Psoas muscle (tissue), 8 donors: ENCODE measurements around the gene PPP2R2C. TPM values are rescaled to one million over a fixed set of nuclear protein-coding genes. Genes with fewer than 3 reads are reported as not detected.

Experiments used
- ATAC-seq, 4 donors: fragments of 200-7000 bp; cut with Tn5 transposase; one replicate each; pipeline ENCODE4 v1.9.1; 2020; ENCODE audit warnings: moderate library complexity in 3 of 4, mild to moderate bottlenecking in 2 of 4
- DNase-seq, 2 donors: peaks; one replicate each; pipeline ENCODE4 v3.0.0-alpha.2; 2020
- H3K27ac ChIP-seq: fragments of 200-600 bp; one replicate; pipeline ENCODE4 v1.8.0; 2022
- H3K27me3 ChIP-seq, 3 donors: fragments of 200-600 bp in 1 of 3; one replicate each; pipeline versions ENCODE4 v1.6.1 to v1.8.0; 2013 to 2022; ENCODE audit warnings: low read length in 2 of 3, mild to moderate bottlenecking in 2 of 3, moderate library complexity in 1 of 3; ENCODE audit not compliant: insufficient read depth in 3 of 3
- H3K36me3 ChIP-seq, 2 donors: fragments of 200-600 bp in 1 of 2; one replicate each; pipeline versions ENCODE4 v1.6.1 to v1.8.0; 2013 to 2022; ENCODE audit warnings: low read depth in 1 of 2, mild to moderate bottlenecking in 1 of 2, moderate library complexity in 1 of 2; ENCODE audit not compliant: insufficient read depth in 1 of 2
- H3K4me1 ChIP-seq: fragments of 200-600 bp; one replicate; pipeline ENCODE4 v1.8.0; 2022
- H3K4me3 ChIP-seq: fragments of 200-600 bp; one replicate; pipeline ENCODE4 v1.8.0; 2022; ENCODE audit warnings: mild to moderate bottlenecking
- H3K9me3 ChIP-seq: fragments of 200-600 bp; one replicate; pipeline ENCODE4 v1.8.0; 2022
- WGBS, 3 donors: extraction: QIAGEN DNeasy Blood & Tissue Kit; methylation state at CpG; one replicate each; pipeline versions ENCODE4 v1.1.6 to v1.1.7; 2013; 5-methylcytosine and 5-hydroxymethylcytosine counted together
- intact Hi-C, 2 donors: fragments of 100-400 bp; cut with DNase I; formaldehyde crosslinking; loops; one replicate each; pipeline versions ENCODE4 v1.11.0 to v1.14.2; 2022
- polyA plus RNA-seq, 3 donors: library from polyadenylated mRNA; stranded (reverse); fragments of 200-250 nt; gene quantifications; one replicate each; pipeline ENCODE4 v1.2.3, GENCODE V29; 2013
- total RNA-seq, 4 donors: library from RNA; stranded (reverse); fragmentation: NEBNext Ultra II Directional in 2 of 4; extraction: Animal tissue kit (Norgen Biotek cat#: 25700) in 2 of 4; gene quantifications; one replicate each; pipeline versions ENCODE4 v1.2.1 to v1.2.4, GENCODE V29; 2021 to 2023
- TF ChIP-seq, protein P1 (sequence below): fragments of 200-600 bp; IDR thresholded peaks from one replicate; pipeline ENCODE4 v1.8.0; 2022; ENCODE audit warnings: antibody characterized with exemption
- donor health status: healthy with polysubstance abuse.
- donor health status: DM: no; HTN: no; CAD: no; lungs with moderate emphysema.
- donor health status: Bipolar disorder and iron deficiency.
- donor health status: healthy.
- donor health status: DM: yes; HTN: yes; CAD: no.
- donor health status: DM: no; HTN: no; CAD: no.
- donor health status: DM: no; HTN: no; CAD: no.
- donor health status: DM: yes; HTN: yes; CAD: no.

Gene PPP2R2C
- total and polyA plus RNA-seq, 7 donors: 0.08 to 3.2 (median 1.2) TPM

- no peak for DNase-seq
- no peak for ATAC-seq
- Histone ChIP-seq H3K4me3 (no peak overlapping the region), H3K27ac (no peak overlapping the region), H3K27me3 (peaks cover 0 to 19% (median 7%) of the 10 kb centered on the region in 3 donors), H3K9me3 (no peaks in the 10 kb centered on the region), H3K4me1 (no peaks in the 10 kb centered on the region), H3K36me3 (no peaks in the 10 kb centered on the region)
- 52 to 72% (median 68%) methylated on average over 2 of the region's 2 CpGs for WGBS, 3 donors
- TF ChIP-seq, protein P1, sequence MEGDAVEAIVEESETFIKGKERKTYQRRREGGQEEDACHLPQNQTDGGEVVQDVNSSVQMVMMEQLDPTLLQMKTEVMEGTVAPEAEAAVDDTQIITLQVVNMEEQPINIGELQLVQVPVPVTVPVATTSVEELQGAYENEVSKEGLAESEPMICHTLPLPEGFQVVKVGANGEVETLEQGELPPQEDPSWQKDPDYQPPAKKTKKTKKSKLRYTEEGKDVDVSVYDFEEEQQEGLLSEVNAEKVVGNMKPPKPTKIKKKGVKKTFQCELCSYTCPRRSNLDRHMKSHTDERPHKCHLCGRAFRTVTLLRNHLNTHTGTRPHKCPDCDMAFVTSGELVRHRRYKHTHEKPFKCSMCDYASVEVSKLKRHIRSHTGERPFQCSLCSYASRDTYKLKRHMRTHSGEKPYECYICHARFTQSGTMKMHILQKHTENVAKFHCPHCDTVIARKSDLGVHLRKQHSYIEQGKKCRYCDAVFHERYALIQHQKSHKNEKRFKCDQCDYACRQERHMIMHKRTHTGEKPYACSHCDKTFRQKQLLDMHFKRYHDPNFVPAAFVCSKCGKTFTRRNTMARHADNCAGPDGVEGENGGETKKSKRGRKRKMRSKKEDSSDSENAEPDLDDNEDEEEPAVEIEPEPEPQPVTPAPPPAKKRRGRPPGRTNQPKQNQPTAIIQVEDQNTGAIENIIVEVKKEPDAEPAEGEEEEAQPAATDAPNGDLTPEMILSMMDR: no peak
- intact Hi-C loops: no loop called here
Observed at GRCh38 chr4:6458528-6458927, 13.9 kb downstream of the PPP2R2C start.

DNA sequence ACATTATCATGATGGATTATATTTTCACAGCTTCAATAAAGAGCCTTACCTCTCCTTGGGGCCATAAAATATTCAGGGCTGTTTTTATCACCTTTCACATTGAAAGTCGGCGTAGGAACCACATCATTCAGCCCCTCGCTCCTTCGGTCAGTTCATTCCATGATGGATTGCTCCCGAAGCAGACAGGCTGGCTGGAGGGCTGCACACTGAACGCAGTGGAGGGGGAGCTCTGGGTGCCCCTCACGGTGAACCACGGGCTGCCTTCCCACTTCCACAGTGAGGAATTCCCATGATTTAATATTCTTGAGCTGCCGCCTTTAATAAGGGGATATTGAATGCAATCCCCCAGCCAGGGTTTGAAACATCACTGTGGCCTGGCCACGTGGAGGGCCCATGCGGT, 16.0 kb downstream of the PPP2R2C start:
- H3K4me3 ChIP-seq: no peak overlapping the region
- DNase-seq: no peak
- WGBS, 3 donors: 40 to 51% (median 48%) methylated on average over 11 of the region's 11 CpGs
- H3K27ac ChIP-seq: no peak overlapping the region
- intact Hi-C loops: no loop called here
- TF ChIP-seq, protein P1: no peak
- H3K4me1 ChIP-seq: no peaks in the 10 kb centered on the region
- H3K36me3 ChIP-seq: no peaks in the 10 kb centered on the region
- peaks cover 0 to 13% (median 3%) of the 10 kb centered on the region in 3 donors for H3K27me3 ChIP-seq
- no peaks in the 10 kb centered on the region for H3K9me3 ChIP-seq
- no peak for ATAC-seq

GRCh38 chr4:6454112-6454910, 18.1 kb downstream of the PPP2R2C start:
- no peak for ATAC-seq
- no peak overlapping the region for H3K4me3 ChIP-seq
- DNase-seq: no peak
- TF ChIP-seq, protein P1: no peak
- 62 to 63% (median 63%) methylated on average over 13 of the region's 13 CpGs for WGBS, 3 donors
- peaks cover 0 to 23% (median 4%) of the 10 kb centered on the region in 3 donors for H3K27me3 ChIP-seq
- H3K27ac ChIP-seq: no peak overlapping the region
- no peaks in the 10 kb centered on the region for H3K36me3 ChIP-seq
- H3K9me3 ChIP-seq: no peaks in the 10 kb centered on the region
- intact Hi-C loops: no loop called here
- no peaks in the 10 kb centered on the region for H3K4me1 ChIP-seq

DNA sequence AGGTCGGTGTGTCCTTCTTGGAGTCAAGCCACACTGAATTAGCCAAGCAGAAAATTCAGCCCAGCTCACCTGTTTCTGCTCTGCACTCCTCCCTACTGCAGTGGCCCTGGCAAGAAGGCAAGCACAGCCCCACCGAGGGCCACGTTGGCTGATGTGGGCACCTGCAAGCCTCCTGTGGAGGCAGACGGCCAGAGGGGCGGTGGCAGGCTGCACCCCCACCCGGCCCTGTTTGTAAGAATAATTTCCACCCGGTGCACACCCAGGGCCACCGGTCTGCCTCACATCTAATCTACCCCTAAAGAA, 18.8 kb downstream of the PPP2R2C start:
- no peak for ATAC-seq
- intact Hi-C loops: no loop called here
- H3K4me3 ChIP-seq: no peak overlapping the region
- peaks cover 0 to 30% (median 4%) of the 10 kb centered on the region in 3 donors for H3K27me3 ChIP-seq
- H3K27ac ChIP-seq: no peak overlapping the region
- no peaks in the 10 kb centered on the region for H3K4me1 ChIP-seq
- 55 to 72% (median 62%) methylated on average over 8 of the region's 8 CpGs for WGBS, 3 donors
- no peaks in the 10 kb centered on the region for H3K36me3 ChIP-seq
- H3K9me3 ChIP-seq: no peaks in the 10 kb centered on the region
- DNase-seq: no peak
- TF ChIP-seq, protein P1: no peak
